Left ventricle myocardium inferior (tissue), 1 donor: Measurements from ENCODE around the gene WHAMM. TPM values are rescaled to one million over a fixed set of nuclear protein-coding genes. Genes with fewer than 3 reads are reported as not detected.

Experiments
- DNase-seq: peaks from one replicate; pipeline ENCODE4 v3.0.0-alpha.2; 2020
- H3K27ac ChIP-seq: fragments of 200-600 bp; replicated peaks from 2 replicates; pipeline ENCODE4 v1.8.0; 2021
- H3K27me3 ChIP-seq: fragments of 200-600 bp; 2 replicates; pipeline ENCODE4 v1.8.0; 2021; ENCODE audit warnings: low read depth
- H3K36me3 ChIP-seq: fragments of 200-600 bp; 2 replicates; pipeline ENCODE4 v1.8.0; 2021
- H3K4me1 ChIP-seq: fragments of 200-600 bp; 2 replicates; pipeline ENCODE4 v1.8.0; 2021
- H3K4me3 ChIP-seq: fragments of 200-600 bp; 2 replicates; pipeline ENCODE4 v1.8.0; 2021; ENCODE audit warnings: mild to moderate bottlenecking, moderate library complexity
- H3K9me3 ChIP-seq: fragments of 200-600 bp; replicated peaks from 2 replicates; pipeline ENCODE4 v1.8.0; 2021
- CTCF ChIP-seq: fragments of 200-600 bp; IDR thresholded peaks from 2 replicates; pipeline ENCODE4 v1.8.0; 2021; ENCODE audit warnings: antibody characterized with exemption, mild to moderate bottlenecking, borderline replicate concordance
- intact Hi-C: fragments of 100-400 bp; cut with micrococcal nuclease; formaldehyde crosslinking; loops from one replicate; pipeline ENCODE4 v1.11.0; 2022
- total RNA-seq: library from RNA; stranded (reverse); fragmentation: NEBNext Ultra II Directional; extraction: Animal tissue kit (Norgen Biotek cat#: 25700); gene quantifications from one replicate; pipeline ENCODE4 v1.2.1, GENCODE V29; 2021
- donor health status: DM: no; HTN: yes; CAD: no; lungs with severe emphysema.

Gene WHAMM
- total RNA-seq, 1 donor from 2014 or later: 5.4 TPM

- no peak overlapping the region for H3K27ac ChIP-seq
- H3K9me3 ChIP-seq: no peaks in the 10 kb centered on the region
- intact Hi-C loops: no loop called here
- H3K36me3 ChIP-seq: no peaks in the 10 kb centered on the region
- peaks cover 26% of the 10 kb centered on the region for H3K4me1 ChIP-seq
- no peak overlapping the region for H3K4me3 ChIP-seq
- TF ChIP-seq CTCF: no peak
- no peaks in the 10 kb centered on the region for H3K27me3 ChIP-seq
- DNase-seq: no peak
Measured at GRCh38 chr15:82874961-82875360, 65.5 kb downstream of the WHAMM start.

GRCh38 chr15:82875411-82876003, 66.1 kb downstream of the WHAMM start:
- DNase-seq: no peak
- Histone ChIP-seq H3K4me3 (no peak overlapping the region), H3K4me1 (peaks cover 26% of the 10 kb centered on the region), H3K9me3 (no peaks in the 10 kb centered on the region), H3K27ac (no peak overlapping the region), H3K36me3 (no peaks in the 10 kb centered on the region), H3K27me3 (no peaks in the 10 kb centered on the region)
- TF ChIP-seq CTCF: no peak
- intact Hi-C loops: no loop called here

GRCh38 chr15:82877825-82878224, 68.4 kb downstream of the WHAMM start:
- Histone ChIP-seq H3K27ac (no peak overlapping the region), H3K4me1 (peaks cover 13% of the 10 kb centered on the region), H3K36me3 (no peaks in the 10 kb centered on the region), H3K27me3 (no peaks in the 10 kb centered on the region), H3K9me3 (no peaks in the 10 kb centered on the region), H3K4me3 (no peak overlapping the region)
- no peak for TF ChIP-seq CTCF
- intact Hi-C loops: no loop called here
- no peak for DNase-seq

- no peaks in the 10 kb centered on the region for H3K27me3 ChIP-seq
- intact Hi-C loops: no loop called here
- peaks cover 8% of the 10 kb centered on the region for H3K4me1 ChIP-seq
- no peaks in the 10 kb centered on the region for H3K36me3 ChIP-seq
- DNase-seq: no peak
- no peak overlapping the region for H3K4me3 ChIP-seq
- TF ChIP-seq CTCF: no peak
- no peaks in the 10 kb centered on the region for H3K9me3 ChIP-seq
- no peak overlapping the region for H3K27ac ChIP-seq
Measured at GRCh38 chr15:82878325-82878724, 68.9 kb downstream of the WHAMM start.

GRCh38 chr15:82880704-82881103, 71.3 kb downstream of the WHAMM start:
- H3K9me3 ChIP-seq: no peaks in the 10 kb centered on the region
- no peak overlapping the region for H3K27ac ChIP-seq
- no peaks in the 10 kb centered on the region for H3K36me3 ChIP-seq
- H3K27me3 ChIP-seq: no peaks in the 10 kb centered on the region
- no peak overlapping the region for H3K4me3 ChIP-seq
- no peak for TF ChIP-seq CTCF
- no peak for DNase-seq
- H3K4me1 ChIP-seq: no peaks in the 10 kb centered on the region
- intact Hi-C loops: no loop called here

GRCh38 chr15:82881747-82882146, 72.3 kb downstream of the WHAMM start:
- intact Hi-C loops: no loop called here
- Histone ChIP-seq H3K27ac (no peak overlapping the region), H3K27me3 (no peaks in the 10 kb centered on the region), H3K4me1 (no peaks in the 10 kb centered on the region), H3K36me3 (no peaks in the 10 kb centered on the region), H3K9me3 (no peaks in the 10 kb centered on the region), H3K4me3 (no peak overlapping the region)
- DNase-seq: no peak
- no peak for TF ChIP-seq CTCF
